GM19025 (cell line): ENCODE data around the gene FAM3B.

Experiments
- ATAC-seq: cut with Tn5 transposase; IDR thresholded peaks from one replicate; pipeline ENCODE4 v1.9.1; 2021; ENCODE audit warnings: mild to moderate bottlenecking, low read depth, moderate library complexity; ENCODE audit not compliant: unreplicated experiment

The FAM3B gene

DNA sequence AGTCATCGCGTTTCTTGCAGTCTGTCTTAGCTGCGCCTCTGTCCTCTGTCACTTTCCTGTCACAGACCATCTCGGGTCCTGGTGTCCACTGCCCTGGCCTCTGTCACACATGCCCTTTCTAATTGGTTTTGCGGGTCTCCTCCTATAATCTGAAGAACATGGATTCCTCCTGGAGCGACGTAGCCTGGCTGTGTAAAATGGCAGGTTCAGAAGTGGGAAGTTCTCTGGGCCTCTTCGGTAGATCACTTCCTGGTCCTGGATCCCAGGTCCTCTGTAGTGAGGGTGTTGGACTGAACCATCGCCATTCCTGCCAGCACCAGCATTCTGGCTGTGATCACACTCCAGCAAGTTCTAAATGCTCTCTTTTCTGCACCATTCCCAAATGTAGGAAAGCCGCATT lies 857 bp downstream of the FAM3B start:
- no peak for ATAC-seq

DNA sequence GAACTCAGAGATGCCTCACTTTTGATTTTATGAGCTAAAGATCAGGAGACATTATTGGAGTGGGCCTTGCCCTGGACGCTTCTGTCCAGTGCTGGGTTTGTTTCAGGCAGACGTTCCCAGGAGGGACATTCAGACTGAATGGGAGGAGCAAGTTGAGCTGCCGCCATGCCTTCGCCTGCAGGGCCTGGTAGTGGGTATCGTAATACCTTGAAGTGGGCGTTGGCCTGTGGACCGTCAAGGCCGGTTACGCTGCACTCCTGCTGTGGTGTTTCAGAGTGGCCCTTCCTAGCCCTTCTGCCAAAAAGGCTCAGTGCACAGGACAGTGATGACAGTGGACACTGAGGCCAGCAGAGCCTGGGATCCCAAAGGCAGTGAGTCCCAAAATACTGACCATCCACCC lies 1.6 kb downstream of the FAM3B start:
- ATAC-seq = no peak

DNA sequence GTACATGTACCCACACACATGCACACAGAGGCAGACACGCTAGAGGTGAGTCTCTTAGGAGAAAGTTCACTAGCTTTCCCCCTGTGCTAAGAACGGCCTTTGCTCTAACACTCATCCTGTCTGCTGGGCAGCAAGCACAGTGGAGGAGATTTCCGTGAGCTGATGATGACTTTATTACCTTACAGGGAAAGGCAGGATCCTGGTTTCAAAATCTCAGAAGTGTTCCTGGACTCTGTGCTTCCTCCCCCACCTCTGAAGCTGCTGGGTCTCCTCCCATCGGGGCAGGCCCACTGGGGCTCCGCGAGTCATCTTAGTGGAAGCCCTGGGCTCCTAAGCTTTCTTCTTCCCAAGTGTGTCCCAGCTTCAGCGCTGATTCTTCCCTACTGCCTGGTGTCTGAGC lies 2.7 kb downstream of the FAM3B start:
- no peak for ATAC-seq

DNA sequence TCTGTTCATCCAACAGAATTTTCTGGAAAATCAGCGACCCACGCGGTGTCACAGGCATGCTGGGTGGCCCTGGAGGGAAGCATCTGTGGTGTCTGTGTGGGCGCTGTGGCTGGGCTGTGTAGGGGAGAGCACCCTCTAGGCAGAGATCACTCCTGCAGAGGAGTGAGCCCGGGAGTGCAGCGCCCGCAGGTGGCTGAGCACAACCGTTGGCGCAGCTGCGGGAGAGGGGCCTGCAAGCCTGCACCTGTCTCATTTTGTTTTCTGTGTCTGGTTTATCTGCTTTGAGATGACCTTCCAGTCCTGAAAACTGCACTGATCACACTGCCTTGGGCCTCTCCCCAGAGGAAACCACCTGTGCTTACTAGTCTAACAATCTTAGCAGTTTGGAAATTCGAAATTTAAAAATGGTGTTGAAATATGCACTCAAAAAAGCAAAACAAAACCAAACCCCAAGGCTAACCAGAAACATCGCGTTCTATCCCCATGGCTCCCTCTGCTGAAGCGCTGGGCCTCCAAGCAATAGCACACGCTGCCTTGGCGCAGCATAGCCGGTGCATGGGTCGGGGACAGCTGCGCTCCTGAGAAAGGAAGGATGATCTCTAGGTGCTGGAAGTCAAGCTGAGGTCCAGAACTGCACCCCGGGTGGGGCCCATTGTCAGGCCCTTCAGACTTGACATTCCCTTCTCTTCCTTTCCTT lies 4.8 kb downstream of the FAM3B start:
- ATAC-seq = no peak

DNA sequence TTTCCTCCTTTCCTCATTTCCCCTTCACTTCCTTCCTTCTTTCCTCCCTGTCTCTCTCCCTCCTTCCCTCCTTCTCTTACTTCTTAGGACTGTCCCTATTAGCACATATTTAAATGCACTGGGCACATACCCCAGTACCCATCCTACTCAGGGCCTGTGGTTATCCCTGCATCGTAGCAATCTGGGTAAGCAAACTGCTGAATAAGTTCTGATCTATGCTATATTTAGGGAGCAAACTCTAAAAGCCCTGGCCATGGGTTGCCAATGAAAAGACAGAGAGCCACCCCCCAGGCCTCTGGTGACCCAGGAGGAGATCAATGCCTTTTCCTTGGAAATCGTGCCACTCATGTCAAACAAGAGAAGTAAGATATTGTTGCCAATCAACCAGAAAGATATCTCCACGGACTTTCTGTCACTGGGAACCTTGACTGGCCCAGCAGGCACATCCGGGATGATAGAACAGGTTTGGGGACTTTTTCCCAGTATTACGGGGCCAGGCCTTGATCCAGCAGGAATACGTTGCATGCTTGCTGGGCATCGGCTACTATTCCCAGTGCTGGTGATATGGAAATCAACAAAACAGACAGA lies 5.4 kb downstream of the FAM3B start:
- no peak for ATAC-seq

DNA sequence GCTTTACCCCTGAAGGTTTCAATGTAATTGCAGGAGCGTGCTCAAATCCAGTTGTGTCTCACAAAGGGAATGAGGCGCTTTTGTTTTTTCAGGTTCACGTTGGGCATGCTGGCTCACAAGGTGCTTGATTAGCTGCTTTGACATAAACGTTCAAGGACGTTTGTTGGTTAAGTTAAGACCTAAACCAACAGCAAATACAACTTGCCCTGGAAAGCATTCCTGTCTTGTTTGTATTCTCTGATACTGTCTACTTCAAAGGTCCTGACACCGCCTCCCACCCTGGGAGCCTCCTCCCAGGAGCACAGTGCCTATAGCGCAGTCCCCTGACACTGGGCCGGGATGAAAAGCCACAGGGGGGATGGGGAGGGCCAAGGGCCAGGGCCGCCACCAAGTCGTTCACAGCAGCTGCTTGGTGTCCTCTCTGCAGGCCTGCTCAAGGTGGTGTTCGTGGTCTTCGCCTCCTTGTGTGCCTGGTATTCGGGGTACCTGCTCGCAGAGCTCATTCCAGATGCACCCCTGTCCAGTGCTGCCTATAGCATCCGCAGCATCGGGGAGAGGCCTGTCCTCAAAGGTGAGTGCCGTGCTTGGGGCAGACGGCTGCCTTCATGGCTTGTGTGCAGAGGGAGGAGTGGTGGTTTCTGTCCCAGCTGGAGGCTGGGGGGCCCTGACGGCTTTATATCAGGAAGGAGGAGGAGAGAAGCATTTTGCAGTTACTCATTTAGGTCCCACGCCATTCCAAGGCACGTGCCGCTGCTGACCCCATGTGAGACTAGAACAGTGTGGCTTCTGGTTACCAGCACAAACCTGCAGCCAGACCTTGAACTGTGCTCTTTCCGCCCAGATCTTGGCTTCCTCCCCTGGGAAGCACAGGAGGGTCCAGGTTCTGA lies 6.1 kb downstream of the FAM3B start:
- no peak for ATAC-seq

DNA sequence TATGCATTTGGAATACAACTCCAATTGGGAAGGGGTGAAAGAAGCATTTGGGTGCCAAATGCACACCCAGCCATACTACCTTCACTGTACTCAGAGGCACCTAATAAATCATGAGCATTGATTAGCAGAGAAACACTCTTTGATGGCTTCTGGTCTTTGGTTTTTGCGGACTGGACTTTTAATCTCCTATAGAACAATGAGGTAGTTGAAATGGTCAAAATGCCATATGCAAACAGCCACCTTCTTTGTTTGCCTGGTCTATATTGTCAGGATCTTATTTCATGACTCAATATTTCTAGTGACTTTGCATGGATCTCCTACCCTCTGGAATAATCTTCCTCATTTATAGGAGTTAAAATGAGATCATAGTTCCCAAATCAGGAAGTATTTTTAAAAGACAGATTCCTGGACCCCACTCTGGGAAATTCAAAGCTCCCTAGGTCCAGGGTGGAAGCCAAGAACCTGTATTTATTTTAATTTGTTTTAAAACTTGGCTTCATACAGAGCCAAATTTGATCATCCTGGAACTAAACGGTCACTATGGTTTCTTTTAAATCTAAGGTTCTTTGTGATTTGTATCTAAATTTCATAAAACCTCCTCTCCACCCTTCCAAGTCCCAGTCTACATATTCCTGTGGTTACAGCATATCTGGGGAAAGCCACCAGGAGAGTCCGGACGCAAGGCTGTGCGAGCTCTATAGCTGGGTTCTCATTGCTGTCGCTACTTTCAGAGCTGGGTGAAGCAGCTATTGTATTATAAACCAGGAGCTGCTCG lies 8.7 kb downstream of the FAM3B start:
- no peak for ATAC-seq

DNA sequence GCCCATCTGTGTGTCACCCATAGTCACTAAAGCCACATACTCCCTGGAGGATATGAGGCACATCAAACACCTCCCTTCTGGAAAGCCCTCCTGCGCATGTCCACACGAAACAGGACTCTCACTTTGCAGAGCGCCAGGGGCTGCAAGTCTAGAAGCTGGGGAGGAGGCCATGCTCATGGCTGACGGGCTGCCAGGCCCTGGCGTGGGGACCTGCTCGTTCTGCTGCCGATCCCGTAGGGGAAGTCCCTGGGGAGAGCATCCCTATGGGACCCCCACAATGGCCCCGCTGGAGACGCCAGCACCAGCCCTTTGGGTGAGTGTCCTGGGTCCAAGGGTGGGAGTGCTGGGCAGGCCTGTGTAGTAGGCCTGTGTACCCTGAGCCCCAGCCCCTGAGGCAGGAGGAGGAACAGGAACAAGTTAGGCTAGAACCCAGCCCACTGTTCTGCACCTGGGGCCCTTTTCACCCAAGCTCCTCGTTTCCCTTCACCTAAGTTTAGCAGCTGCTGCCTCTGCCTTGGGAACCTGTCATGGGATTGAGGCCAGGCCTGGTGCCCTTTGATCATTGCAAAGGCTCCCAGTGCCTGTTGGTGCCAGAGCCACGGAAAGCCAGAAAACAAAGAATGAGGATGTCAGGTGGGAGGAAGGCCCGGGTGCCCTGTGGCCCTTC lies 9.9 kb downstream of the FAM3B start:
- ATAC-seq = no peak

DNA sequence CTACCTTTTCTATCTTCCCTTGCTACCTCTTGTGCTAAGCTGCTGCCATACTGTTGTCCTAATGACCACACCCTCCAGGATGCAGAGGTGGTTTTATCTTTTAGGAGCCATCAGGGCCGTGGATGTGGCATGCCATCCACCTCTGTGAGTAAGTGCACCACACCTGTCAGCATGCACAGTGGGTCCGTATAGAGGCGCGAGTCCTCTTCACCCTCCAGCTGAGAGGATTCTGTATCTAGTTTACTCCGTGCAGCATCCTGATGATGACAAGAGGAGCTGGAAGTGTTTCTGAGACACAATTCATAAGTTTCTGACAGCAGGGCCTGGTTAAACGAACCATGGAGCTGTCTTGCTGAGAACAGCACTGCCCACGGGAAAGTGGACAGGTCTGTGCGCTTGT lies 11.2 kb downstream of the FAM3B start:
- ATAC-seq = no peak

DNA sequence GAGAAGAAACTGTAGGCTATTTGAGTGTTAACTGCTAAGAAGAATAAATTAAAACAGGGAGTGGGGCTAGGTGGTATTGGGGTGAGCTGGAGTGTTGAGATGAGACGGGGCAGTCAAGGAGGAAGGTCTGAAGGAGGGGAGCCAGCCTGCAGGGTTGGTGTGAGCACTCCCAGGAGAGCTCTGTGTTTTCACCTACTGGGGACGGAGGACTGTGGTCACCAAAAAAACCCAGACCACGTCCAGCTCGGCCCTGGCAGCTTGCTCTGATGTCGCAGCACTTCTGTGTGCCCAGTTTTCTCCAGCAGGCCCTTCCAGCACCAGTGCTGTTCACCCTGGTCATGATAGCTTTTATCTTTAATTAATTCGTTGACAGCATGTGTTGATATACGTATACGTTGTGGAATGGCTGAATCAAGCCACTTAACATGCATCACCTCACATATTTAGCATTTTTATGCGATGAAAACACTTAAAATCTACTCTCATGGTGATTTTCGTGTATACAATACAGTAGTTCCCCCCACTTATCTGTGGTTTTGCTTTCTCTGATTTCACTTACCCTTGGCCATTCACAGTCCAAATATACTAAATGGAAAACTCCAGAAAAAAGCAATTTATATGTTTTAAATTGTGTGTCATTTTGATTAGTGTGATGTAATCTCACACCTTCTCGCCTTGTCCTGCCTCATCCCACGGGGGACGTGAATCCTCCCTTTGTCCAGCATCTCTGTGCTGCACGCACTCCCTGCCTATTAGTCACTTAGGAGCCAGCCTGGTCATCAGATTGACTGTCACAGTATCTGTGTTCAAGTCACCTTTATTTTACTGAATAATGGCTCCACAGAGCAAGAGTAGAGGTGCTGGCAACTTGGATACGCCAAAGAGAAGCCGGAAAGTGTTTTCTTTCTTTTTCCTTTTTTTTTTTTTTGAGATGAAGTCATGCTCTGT lies 12.3 kb downstream of the FAM3B start:
- no peak for ATAC-seq

DNA sequence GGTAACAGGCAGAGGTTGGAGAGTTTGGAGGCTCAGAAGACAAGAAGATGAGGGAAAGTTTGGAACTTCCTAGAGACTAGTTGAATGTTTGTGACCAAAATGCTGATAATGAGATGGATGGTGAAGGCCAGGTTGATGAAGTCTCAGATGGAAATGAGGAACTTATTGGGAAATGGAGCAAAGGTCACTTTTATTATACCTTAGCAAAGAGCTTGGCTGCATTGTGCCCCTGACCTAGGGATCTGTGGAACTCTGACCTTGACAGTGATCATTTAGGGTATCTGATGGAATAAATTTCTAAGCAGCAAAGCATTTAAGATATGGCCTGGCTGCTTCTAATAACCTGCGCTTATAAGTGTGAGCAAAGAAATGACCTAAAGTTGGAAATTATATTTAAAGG lies 17.2 kb downstream of the FAM3B start:
- ATAC-seq = no peak

DNA sequence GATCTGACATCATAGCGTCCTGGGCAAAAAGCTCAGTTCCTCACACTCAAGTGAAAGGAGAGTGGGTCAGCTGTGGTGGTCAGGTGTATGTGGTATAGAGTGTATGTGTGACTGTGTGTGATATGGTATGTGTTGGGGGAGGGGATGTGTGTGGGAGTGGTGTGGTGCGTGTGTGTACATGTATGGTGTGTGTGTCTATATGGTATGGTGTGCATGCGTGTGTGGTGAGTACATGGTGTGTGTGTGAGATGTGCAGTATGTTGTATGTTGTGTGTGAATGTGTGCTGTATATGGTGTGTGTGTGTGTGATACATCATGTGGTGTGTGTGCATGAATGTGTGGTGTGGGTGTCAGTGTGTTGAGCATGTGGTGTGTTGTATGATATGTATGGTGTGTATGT lies 20.9 kb downstream of the FAM3B start:
- no peak for ATAC-seq

DNA sequence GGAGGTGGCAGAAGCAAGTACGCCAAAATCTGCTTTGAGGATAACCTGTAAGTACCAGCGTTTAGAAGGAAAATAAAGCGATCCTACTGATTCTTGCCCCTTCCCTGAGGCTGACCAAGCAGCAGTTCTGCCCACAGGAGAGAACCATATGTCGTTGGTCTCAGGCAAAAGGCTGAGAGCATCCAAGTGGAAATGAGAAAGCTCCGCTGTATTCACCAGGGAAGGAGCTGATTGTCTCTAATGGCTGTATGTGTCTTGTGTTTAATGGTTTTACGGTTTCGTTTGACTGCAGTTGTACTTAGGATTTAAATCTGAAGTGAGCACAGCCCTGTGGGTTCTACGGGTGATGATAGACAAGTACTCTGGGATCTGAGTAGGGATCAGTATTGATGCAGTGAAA lies 21.9 kb downstream of the FAM3B start:
- ATAC-seq = no peak

DNA sequence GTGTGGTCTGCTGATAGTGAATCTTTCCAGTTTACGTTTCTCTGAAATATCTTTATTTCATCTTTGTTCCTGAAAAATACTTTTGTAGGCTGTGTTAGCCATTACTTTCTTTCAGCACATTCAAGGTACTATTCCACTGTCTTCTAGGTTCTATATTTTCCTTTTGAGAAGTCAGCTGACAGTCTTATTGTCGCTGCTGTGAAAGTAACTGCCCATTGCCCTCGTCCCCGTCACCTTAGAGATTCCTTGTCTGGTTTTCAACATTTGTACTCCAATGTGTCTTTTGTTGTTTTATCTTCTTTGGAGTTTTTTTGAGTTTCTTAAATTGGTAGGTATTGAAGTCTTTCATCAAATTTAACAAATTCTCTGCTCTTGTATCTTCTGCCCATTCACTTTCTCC lies 25.4 kb downstream of the FAM3B start:
- ATAC-seq = no peak

DNA sequence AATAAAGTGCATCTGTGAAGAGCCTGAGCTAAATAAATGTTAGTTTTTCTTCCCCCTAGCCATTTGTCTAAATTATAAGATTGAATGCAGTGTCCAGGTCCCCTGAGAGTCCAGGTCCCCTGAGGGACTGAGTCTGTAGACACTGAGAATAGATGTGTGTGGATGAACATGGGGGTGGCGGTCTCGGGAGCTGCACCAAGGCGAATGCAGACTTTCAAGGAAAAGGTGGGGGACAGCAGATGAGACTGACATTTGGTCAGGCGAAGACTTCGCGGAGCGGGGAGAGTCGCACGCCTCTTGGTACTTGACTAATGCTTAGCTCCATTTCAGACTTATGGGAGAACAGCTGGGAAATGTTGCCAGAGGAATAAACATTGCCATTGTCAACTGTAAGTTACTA lies 27.5 kb downstream of the FAM3B start:
- ATAC-seq = no peak

DNA sequence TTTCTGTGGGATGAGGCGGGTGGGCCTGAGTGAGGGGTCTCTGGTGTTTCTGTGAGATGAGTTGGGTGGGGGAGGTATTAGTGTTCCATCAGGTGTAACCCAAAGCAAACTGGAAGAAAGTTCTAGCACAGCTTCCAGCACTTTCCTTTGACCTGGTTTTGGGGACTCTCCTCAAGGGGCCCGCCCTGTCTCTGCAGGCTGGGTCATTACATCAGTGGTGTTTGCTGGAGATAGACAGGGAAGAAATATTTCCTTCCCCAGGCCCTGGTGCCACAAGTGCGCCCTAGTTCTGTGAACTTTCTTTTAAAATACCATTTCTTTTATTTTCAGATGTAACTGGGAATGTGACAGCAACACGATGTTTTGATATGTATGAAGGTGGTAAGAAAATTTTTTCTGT lies 28.8 kb downstream of the FAM3B start:
- ATAC-seq = no peak

DNA sequence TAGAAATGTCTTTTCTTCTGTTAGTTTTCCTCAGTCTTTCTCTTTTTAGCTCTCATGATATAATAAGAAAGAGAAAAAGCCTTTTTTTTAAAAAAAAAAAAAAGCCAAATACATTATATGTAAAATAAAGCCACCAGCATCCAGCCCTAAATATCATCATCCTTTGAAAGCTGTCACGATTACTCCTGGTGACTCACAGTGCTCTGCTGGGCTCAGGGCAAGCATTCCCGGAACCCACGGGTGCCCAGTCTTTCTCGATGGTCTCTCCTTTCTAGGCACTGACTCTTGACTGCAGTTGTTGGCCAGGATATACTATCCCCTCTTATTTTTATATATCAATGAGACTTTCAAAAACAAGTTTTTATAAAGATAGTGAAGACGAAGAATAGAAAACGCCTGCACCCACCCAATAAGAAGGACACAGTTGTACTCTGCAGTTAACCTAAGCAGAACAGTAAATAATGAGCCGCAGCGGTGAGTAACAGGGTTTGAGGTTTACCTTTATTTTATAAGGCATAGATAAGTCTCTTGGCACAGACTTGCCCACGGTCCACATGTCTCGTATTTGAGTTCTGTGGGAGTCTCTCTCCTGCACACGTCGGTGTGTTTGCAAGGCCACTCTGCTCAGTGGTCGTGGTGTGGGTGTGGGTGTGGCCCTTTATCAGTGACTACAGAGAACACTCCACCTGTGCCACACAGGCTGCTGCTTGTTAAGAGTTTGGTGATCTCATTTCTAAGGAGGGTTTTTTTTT lies 29.5 kb downstream of the FAM3B start:
- ATAC-seq = no peak

DNA sequence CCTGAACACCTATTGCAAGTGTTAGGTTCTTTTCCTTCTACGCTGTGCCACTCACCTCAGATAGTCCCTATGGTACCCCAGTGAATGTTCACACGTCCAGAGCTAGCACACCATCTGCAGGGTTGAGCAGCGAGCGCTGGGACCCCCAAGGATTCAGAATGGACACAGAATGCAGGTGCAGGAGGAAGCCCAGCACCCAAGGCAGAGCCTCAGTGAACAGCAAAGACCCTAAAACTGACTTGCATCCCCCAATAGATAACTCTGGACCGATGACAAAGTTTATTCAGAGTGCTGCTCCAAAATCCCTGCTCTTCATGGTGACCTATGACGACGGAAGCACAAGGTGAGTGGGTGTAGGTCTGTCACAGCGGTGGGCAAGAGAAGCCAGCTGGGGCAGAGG lies 30.2 kb downstream of the FAM3B start:
- ATAC-seq = no peak

DNA sequence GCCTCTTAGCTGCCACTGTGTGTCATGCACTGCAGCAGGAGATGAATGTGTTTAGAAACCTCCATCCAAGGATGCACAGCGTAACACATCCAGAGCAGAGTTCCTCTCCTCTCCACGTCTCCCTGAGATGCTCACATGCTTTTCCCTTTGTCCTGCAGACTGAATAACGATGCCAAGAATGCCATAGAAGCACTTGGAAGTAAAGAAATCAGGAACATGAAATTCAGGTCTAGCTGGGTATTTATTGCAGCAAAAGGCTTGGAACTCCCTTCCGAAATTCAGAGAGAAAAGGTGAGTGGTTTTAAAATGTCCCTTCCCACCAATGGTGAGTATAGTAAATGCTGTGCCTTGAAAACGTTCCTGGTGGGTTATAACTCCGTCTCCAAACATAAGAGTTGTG lies 31.8 kb downstream of the FAM3B start:
- ATAC-seq = no peak
